Fibroblast of skin of left biceps (primary cell): Measurements from ENCODE around the gene RPL39L.
"Not testable (repeated sequence)": the region's sequence is repeated elsewhere in the genome, so short reads cannot be mapped to it uniquely, and the experiment has no call there.

Experiments
- DNase-seq, 2 experiments: peaks; one replicate each; pipeline ENCODE4 v3.0.0-alpha.2; 2013; ENCODE audit warnings: low read depth in 2 of 2

Gene RPL39L

GRCh38 chr3:187139895-187140253 lies 578 bp upstream of the RPL39L start:
- no peak for DNase-seq

- no peak for DNase-seq
These were observed 2.4 kb downstream of the RPL39L start for GRCh38 chr3:187136936-187137335.

GRCh38 chr3:187136337-187136736 lies 3.0 kb downstream of the RPL39L start:
- DNase-seq, result no peak

GRCh38 chr3:187135172-187135690 lies 4.1 kb downstream of the RPL39L start:
- DNase-seq, result not testable (repeated sequence)

GRCh38 chr3:187133181-187133580 lies 6.1 kb downstream of the RPL39L start:
- not testable (repeated sequence) for DNase-seq

- DNase-seq, result no peak
These were observed 6.6 kb downstream of the RPL39L start for GRCh38 chr3:187132666-187133065.

- DNase-seq, result no peak
These were observed 7.3 kb downstream of the RPL39L start for GRCh38 chr3:187131981-187132380.

DNA sequence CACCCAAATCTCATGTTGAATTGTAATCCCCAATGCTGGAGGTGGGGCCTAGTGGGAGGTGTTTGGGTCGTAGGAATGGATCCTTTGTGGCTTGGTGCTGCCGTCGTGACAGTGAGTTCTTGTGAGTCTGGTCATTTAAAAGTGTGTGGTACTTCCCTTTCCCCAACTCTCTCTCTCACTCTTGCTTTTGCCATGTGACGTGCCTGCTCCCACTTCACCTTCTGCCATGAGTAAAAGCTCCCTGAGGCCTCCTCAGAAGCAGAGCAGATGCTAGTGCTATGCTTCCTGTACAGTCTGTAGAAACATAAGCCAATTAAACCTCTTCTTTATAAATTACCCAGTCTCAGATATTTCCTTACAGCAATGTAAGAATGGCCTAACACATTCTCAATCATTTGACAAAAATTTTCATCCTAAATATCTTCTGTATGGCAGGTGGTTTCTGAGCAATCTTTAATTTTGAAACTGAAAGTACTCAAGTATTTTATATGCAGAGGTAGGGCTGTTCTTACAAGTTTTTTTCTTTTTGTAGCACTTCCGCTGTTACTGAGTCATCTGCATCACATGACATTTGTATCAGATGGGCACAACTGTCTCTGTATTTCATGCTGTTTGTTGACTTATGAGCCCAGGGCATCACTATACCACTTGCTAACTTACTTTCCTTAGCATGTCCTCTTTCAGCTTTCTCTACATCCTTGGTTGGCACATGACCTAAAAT lies 8.8 kb downstream of the RPL39L start:
- no peak for DNase-seq

DNA sequence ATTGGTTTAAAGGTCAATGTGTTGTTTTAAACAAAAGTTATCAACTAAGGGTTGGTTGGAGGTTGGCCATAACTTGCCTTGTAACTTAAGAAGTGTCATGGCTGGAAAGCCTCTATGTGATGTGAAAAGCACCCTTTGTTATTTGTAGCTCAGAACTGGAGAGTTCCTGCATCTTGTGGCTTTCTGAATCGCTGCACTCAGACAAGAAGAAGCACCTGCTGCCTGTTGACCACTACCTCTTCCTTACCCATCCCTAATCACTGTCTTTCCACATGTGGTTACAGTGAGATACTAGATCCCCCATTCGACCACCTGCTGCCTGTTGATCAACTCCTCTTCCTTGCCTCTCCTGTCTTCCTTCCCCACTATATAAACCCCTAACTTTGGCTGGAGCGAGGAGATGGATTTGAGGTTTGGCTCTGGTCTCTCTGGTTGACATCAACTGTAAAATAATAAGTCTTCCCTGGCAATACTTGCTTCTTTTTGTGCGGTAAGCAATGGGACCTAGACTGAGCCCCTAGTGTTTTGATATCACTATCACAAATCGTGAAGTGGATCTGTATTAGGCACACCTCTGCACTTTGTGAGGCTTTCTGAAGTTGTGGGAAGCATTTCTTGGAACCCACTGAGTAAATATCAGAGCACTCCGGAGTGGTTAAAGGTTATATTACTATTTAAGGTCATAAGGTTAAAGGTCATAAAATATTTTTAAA lies 13.8 kb downstream of the RPL39L start:
- no peak for DNase-seq

DNA sequence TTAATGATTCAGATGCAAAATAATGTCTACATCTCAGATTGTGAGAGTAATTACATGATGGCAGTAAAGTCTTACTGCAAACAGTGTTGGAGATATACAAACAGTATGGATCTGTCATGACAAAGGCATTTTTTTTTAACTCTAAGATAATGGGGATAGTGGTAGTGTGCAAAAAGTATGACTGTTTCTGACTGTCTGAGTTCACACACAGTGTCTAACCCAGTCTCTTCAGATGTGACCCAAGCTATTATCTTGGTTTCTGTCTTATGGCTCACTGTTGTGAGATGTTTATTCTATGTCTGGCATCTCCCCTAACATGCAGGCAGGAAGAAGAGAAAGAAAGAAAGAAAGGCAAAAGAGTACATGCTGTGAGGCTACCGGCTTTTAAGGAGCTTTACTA lies 17.0 kb downstream of the RPL39L start:
- DNase-seq, result no peak

DNA sequence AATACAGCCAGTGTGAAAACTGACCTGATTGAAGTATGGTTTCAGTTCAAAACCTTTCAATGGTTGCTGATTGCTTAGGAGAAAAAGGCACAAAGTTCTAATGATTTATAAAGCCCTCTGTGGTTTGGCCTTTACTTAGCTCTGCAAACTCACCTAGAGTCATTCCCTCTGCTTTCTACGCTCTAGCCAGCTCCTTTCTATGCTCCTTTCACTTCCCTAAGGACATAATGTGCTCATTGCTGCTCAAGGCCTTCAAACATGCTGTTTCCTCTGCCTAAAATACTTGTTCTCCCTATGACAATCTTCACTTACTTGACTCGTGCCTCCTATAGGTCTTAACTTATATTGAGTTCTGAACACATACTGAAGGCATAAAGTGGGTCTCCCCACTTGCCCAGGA lies 19.0 kb downstream of the RPL39L start:
- no peak for DNase-seq

GRCh38 chr3:187114511-187114910 lies 24.8 kb downstream of the RPL39L start:
- DNase-seq, result no peak

DNA sequence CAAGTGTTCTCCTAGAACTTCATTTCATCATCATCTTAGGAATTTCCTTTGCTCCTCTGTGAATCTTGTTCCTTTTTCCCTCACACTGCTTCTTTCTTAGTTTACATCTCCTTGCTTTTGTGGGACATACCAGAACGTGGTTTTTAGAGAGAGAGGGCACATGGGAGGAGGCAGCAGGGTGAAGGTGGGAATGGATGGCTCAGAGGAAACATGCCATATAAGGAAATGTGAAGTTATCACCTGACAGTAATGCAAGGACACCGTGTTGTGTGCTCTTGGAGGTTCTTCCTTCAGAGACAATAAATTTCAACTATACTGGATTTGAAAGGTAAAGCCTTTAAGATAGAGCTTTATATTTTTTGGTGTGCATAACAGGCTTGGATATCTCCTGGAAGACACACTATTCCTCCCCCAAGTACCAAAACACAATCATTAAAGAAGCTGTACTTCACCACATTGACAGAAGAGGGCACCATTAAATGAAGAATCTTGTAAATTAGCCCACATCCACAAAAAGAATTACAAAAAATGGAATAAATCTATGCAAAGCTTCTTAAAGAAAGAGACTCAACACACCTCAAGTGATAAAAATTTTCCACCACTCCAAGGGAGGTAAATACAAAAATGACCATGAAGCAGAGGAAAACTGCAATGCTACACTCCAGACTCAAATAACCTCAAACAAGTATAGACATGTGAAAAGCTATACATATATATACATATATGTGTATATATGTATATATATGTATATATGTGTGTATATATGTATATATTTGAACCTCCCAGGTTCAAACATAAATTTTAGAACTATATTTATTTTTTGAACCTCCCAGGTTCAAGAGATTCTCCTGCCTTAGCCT lies 26.1 kb downstream of the RPL39L start:
- DNase-seq, result no peak

GRCh38 chr3:187110156-187110555 lies 29.1 kb downstream of the RPL39L start:
- no peak for DNase-seq

- DNase-seq, result no peak
These were observed 31.3 kb downstream of the RPL39L start for GRCh38 chr3:187107989-187108388.

GRCh38 chr3:187105700-187106099 lies 33.6 kb downstream of the RPL39L start:
- no peak for DNase-seq

- DNase-seq, result peak in 1 of 2 experiments; percentile 12
These were observed 34.4 kb downstream of the RPL39L start for GRCh38 chr3:187104933-187105332.

GRCh38 chr3:187104342-187104741 lies 35.0 kb downstream of the RPL39L start:
- DNase-seq, result no peak

GRCh38 chr3:187103251-187103650 lies 36.0 kb downstream of the RPL39L start:
- no peak for DNase-seq

DNA sequence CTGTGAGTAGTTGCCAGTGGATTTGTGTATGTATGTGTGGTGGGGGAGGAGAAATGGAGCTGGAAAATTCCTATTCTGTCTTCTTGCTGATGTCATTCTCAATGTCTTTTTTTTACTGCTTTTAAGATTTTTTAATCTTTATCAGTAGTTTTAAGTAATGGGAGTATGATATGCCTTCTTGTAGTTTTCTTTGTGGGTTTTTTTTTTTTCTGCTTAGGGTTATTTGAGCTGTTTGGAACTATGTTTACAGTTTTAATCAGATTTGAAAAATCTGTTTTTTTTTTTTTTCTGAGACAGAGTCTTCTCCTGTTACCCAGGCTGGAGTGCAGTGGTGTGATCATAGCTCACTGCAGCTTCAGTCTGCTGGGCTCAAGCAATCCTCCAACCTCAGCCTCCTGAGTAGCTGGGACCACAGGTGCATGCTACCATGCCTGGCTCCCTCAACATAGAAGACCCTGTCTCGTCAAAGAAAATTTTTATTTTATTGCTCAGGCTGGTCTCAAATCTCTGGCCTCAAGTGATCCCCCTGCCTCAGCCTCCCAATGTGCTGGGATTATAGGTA lies 37.1 kb downstream of the RPL39L start:
- DNase-seq, result no peak

DNA sequence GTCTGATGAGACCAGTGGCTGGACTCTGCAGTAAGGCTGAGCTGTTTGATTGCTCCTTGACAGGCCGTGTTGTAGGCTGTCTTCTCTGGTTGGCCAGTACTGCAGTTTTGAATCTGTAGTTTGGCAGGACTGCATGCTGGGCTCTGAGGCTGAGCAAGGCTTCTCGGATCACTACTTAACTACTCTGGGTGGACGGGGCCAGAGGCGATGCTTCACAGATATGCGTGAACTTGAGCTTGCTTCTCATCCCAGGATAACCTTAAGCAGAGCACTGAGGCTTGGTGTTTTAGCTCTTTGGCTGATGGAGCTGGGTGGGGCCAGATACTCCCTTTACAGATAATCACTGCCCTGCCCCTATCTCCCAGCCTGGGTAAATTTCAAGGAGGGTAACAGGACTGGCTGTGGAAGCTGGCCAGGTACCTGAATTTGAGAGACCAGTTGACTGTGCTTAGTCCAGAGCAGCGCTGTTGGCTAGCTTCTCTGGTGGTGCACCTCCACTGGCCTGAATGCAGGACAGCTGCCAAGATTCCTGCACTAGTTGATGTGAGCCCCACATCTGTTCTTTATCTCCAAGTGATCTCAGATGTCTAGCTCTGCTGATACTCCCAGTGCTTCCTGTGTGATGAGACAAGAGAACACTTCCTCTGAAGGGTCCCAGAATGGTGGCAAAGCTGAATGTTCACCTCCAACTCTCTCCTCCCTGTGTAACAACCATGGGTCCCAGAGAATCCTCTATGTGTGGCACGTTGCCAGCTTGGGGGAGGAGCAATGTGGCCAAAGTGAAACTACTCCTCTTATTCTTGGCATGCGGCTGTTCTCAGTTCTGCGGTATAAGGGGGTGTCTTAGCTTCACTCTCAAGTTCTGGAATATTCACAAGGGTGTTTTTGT lies 37.9 kb downstream of the RPL39L start:
- DNase-seq, result peak; percentile 64 to 72
